Stimulated activated CD8-positive, alpha-beta memory T cell treated with anti-CD3 and anti-CD28 coated beads, Interleukin-4, amount 100 ng/mL, for 48 hours (primary cell): Measurements from ENCODE around the gene RAP1GAP.

ENCODE experiments used
- DNase-seq: peaks from one replicate; pipeline ENCODE4 v3.0.0-alpha.2; 2020

RAP1GAP gene

GRCh38 chr1:21624571-21625389, 44.4 kb downstream of the RAP1GAP start:
- DNase-seq: no peak

DNA sequence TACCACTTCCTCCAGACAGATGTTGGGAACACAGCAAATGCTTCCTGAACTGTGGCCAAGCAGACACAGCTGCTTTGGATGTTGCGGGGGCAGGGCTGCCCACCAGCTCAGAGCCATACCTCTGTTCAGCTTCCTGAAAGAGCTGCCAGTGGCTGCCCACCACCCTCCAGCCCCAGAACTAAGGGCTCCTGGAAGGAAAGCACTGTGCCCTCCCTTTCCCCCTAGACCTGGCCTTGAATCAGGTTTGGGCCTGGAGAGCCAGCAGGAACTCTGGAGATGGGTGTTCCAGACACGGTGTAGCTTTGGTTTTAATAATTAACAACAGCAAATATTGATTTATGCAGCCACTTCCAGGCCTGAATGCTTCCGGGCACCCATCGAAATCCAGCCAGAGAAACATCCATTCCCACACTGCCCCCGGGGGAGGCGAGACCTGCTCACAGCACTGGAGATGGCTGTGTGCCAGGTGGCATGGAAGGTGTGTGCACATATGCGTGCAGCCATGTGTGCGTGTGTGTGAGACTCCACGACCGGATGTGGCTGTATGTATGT, 45.7 kb downstream of the RAP1GAP start:
- DNase-seq: no peak

- DNase-seq: peak; percentile 64
These were observed 46.5 kb downstream of the RAP1GAP start for GRCh38 chr1:21622466-21623315.

GRCh38 chr1:21621761-21622436, 47.3 kb downstream of the RAP1GAP start:
- no peak for DNase-seq

DNA sequence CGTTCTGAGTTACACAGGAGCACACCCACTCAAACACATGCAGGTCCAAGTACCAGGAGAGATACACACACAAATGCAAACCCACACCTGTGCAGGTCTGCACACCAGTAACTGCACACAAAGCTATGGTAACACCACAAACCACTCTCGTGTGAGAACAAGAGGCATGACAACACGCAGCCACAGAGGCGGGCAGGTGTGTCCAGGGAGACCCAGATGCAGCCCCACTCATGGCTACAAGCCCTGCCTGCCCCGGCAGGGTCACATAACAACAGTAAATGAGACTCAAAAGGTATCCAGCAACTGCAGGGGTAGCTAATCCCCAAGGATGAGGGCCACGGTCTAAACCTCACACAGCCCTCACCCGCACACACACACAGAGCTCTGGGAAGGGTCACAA, 48.1 kb downstream of the RAP1GAP start:
- no peak for DNase-seq

DNA sequence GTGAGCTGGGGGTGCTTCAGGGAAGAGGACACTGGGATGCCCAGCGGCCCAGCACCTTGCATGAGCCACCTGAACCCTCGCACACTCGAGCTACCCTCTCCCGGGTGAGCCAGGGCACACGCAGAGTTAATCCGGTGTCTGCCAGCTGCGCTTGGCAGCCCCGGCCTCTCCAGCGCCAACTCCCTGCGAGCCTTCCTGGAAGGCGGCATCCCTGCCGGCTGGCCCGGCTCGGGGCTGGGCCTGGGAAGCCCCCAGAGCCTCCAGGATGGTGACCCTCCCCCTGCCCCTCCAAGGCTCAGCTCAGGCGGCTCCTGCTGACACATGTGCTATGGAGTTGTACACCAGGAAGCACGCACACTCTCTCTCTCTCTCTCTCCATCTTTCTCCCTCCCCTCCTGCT, 48.7 kb downstream of the RAP1GAP start:
- DNase-seq: no peak

- DNase-seq: no peak
These were observed 49.1 kb downstream of the RAP1GAP start for GRCh38 chr1:21620011-21620410.

GRCh38 chr1:21619375-21619947, 49.7 kb downstream of the RAP1GAP start:
- no peak for DNase-seq

- no peak for DNase-seq
These were observed 50.4 kb downstream of the RAP1GAP start for GRCh38 chr1:21618561-21619374.

DNA sequence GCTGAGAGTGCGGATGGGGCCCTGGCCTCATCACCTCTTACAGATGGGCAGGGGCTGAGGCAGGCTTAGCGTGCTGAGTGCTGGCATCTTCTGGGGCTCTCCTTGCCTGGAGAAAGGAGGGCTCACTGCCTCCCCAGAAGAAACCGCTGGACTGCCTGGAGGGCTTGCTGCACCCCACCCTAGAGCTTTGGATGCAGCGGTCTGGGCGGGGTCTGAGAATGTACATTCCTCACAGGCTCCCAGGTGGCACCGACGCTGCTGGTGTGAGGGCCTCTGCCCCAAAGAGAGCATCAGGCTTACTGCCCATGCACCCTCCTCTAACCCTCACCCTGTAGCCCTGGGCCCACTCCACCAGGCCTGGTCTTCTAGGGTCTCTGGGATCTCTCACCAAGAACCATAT, 51.1 kb downstream of the RAP1GAP start:
- DNase-seq: no peak

DNA sequence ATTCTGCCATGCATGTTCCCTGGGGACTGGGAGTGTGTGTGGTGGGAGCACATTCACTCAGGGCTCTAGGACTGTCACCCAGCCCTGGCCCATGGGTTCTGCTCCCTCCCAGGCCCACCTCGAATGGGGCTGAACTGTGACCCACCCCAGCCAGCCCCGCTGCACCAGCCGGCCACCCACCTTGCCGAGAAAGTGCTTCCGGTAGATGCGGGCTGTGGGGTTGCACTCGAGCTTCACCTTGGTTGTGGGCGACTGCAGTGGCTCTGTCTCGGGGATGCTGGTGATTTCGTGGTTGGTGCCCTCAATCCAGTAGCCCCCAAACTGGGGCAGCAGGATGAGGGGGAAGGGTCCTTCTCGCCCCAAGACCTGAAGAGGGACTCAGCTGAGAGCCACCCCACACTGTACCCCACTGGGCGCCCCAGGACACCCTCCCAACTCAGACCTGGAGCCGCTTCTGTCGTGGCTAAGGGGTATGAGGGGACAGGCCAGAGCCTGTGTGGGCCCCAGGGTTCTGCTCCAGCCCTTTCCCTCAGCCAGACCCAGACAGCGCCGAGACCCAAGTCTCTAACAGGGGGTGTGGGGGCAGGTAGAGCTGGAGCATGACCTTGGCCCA, 51.9 kb downstream of the RAP1GAP start:
- DNase-seq: no peak

GRCh38 chr1:21616372-21616771, 52.8 kb downstream of the RAP1GAP start:
- no peak for DNase-seq

DNA sequence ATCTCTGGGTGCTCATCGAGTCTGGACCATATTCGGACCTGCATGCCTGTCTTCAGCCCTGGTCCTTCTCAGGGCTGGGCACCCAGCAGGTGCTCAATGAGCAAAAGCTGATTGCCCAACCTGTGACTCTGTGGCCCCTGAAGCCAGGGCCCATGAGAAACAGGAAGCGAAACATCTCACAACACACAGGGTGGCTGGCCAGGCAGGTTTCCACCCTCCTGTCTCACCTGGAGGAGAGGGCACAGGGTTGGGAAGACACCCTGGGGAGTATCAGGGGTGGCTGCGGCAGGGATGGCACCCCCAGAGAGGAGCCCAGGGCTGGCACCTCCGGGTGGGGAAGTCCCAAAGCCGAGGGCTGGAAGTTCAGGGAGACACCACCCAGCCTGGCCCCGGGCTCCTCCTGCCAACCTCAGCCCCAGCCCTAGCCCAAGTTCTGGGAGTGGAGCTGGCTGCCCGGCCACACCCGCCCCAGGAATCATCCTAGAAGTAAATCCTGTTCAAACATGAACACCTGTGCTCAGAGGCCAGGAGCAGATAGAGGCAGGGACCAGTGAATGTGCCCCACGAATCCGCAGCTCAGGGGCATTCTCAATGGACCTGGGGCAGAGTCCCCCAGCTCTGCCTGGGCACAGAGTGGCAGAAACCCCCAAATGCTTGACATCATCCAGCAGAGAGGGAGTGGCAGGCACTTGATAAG, 54.6 kb downstream of the RAP1GAP start:
- DNase-seq: no peak

DNA sequence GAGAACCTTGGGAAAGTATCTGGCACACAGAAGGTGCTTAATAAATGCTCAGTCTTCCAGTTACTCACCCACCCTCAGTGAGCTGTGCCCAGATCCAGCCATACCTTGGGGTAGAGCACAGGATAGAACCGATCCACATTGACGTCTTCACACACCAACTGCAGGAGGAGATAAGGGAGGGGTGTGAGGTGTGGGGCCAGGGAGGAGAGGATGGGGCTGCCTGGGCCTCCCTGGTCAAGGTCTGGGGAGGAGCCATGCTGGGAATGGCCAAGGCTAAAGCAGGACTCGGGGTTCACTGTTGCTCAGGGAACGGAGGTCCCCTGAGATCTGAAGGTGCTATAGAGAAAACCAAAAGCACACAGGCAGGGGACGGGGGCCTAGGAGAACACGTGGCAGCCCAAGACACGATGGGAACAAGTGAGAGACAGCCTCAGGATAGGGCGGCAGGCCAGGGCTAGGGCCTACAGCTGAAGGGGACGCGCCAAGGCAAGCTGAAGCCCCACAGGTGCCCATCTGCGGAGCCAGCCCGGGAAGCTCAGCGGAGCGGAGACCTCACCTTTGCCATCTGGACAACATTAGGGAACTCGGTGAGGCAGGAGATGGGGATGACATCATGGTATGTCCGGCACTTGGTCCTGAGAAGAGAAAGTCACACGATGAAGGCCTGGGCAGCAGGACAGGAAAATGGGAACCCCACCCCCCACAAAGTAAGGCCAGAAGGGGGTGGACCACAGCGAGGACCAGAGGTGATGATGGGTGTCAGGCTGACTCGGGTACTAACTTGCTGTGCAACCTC, 55.9 kb downstream of the RAP1GAP start:
- DNase-seq: no peak

DNA sequence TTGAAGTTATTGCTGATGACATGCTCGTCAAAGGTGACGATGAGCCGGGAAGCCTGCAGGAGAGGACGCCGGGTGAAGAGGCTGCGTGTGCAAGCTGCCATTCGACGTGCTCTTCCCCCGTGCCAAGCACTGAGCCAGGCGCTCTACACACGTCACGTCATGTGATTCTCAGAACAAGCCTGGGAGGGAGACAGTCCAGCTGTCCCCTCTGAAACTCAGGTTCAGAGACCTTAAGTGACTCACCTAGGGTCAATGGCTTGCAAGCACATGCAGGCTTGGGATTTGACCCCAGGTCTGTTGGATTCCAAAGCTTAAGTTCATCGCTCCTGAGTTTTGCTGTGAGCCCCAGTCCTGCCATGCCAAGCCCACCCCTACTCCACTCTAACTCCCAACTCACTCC, 57.1 kb downstream of the RAP1GAP start:
- DNase-seq: no peak

- no peak for DNase-seq
These were observed 58.0 kb downstream of the RAP1GAP start for GRCh38 chr1:21610989-21611785.

DNA sequence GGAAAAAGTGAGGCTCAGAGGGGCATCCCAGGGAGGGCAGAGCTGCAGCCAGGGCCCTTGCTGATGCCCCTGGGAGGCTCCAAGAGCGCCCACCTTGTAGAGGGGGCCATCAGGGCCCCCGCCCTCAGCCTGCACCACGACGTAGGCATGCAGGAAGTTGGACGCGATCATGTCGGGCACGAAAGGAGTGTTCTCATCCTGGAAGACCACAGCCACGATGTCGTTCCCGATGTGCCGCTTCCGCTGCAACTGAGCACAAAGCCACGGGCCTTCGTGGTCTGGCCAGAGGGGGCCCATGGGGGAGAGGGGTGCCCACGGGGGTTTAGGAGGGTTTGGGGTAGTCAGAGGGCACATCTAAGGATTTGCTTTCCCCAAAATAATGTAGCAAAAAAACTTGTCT, 59.1 kb downstream of the RAP1GAP start:
- no peak for DNase-seq

GRCh38 chr1:21608798-21609197, 60.4 kb downstream of the RAP1GAP start:
- DNase-seq: no peak
